Ovary (tissue), 9 donors: ENCODE data around the gene FAH. TPM values are rescaled to one million over a fixed set of nuclear protein-coding genes. Genes with fewer than 3 reads are reported as not detected.

ENCODE experiments used
- DNase-seq, 5 donors: peaks; one replicate each; pipeline ENCODE4 v3.0.0-alpha.2; 2019 to 2020
- H3K27ac ChIP-seq, 2 donors: fragments of 200-600 bp; one replicate each; pipeline versions ENCODE4 v1.5.1 to v1.8.0; 2019 to 2022
- H3K27me3 ChIP-seq: fragments of 200-600 bp; one replicate; pipeline ENCODE4 v1.8.0; 2022
- H3K36me3 ChIP-seq: fragments of 200-600 bp; sonication (generic); one replicate; pipeline ENCODE4 v1.5.1; 2019
- H3K4me1 ChIP-seq: one replicate; pipeline ENCODE4 v1.8.1; 2013; ENCODE audit warnings: mild to moderate bottlenecking, moderate library complexity; ENCODE audit not compliant: insufficient read depth
- H3K4me3 ChIP-seq: fragments of 200-600 bp; sonication (generic); one replicate; pipeline ENCODE4 v1.5.1; 2017
- H3K9me3 ChIP-seq, 2 donors: fragments of 200-600 bp in 1 of 2; sonication (generic) in 1 of 2; one replicate each; pipeline versions ENCODE4 v1.5.1 to v1.8.1; 2013 to 2019; ENCODE audit warnings: mild to moderate bottlenecking in 1 of 2, moderate library complexity in 1 of 2
- EP300 ChIP-seq: sonication (generic); formaldehyde crosslinking; IDR thresholded peaks from one replicate; pipeline ENCODE4 v1.6.1; 2017; ENCODE audit warnings: antibody characterized with exemption
- POLR2A ChIP-seq: fragments of 450-650 bp; IDR thresholded peaks from one replicate; pipeline ENCODE4 v1.6.1; 2017; ENCODE audit warnings: antibody characterized with exemption, mild to moderate bottlenecking, moderate library complexity
- WGBS, 3 donors: extraction: QIAGEN DNeasy Blood & Tissue Kit in 1 of 3; methylation state at CpG; one replicate each; pipeline versions ENCODE4 v1.1.5 to v1.1.7; 2013 to 2017; 5-methylcytosine and 5-hydroxymethylcytosine counted together
- intact Hi-C, 4 donors: fragments of 100-400 bp; cut with DNase I; formaldehyde crosslinking; loops; one replicate each; pipeline versions ENCODE4 v1.11.0 to v1.15.1; 2022 to 2023
- polyA plus RNA-seq, 2 donors: library from polyadenylated mRNA; stranded (reverse); fragments of 200-250 nt in 1 of 2; fragments of 350-450 nt in 1 of 2; fragmentation: Illumina TruSeq in 1 of 2; extraction: RNeasy Lipid Tissue Mini Kit (QIAGEN cat#74804) in 1 of 2; gene quantifications; one replicate each; pipeline ENCODE4 v1.2.3, GENCODE V29; 2013 to 2014
- total RNA-seq, 7 donors: library from RNA; depleted of rRNA in 2 of 7; stranded (reverse); fragments of >200 nt in 2 of 7; fragmentation: NEBNext Ultra II Directional in 3 of 7; extraction: Animal tissue kit (Norgen Biotek cat#: 25700) in 3 of 7; gene quantifications; one replicate each; pipeline versions ENCODE4 v1.1.0 to v1.2.4, GENCODE V29; 2016 to 2023
- TF ChIP-seq, protein P1 (sequence below), 3 donors: fragments of 450-650 bp in 2 of 3; fragments of 200-600 bp in 1 of 3; IDR thresholded peaks; one replicate each; pipeline versions ENCODE4 v1.5.1 to v1.8.0; 2016 to 2022; ENCODE audit warnings: antibody characterized with exemption in 3 of 3, mild to moderate bottlenecking in 1 of 3
- donor health status: DM: no; HTN: no; CAD: no; lungs with moderate emphysema.
- donor health status: DM: no; HTN: no; CAD: no.
- donor health status: Bipolar disorder and iron deficiency.
- donor health status: DM: yes; HTN: yes; CAD: no.
- donor health status: DM: no; HTN: no; CAD: no.
- donor health status: DM: yes; HTN: yes; CAD: no.

The FAH gene
- total and polyA plus RNA-seq, 9 donors, result 19.0 to 47.2 (median 30.8) TPM

DNA sequence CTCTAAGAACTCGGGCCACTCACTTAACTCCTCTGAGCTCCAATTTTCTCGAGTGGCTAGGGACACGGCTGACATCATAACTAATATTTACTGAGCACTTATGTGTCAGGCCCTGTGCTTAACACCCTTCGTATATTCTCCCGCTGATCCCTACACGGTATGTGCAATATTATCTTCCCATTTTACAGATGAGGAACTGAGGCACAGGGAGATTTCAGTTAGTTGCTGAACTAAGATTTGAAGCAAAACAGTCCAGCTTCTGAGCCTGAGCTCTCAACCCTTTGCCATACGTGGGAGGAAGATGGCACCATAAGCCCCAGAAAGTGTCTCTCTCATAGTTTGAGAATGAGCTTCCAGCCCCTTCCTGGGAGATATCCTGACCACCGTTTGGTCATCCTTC lies 19.6 kb downstream of the FAH start:
- Histone ChIP-seq H3K4me3 (no peak overlapping the region), H3K27me3 (no peaks in the 10 kb centered on the region), H3K9me3 (no peaks in the 10 kb centered on the region), H3K36me3 (no peaks in the 10 kb centered on the region), H3K27ac (no peak overlapping the region), H3K4me1 (no peaks in the 10 kb centered on the region)
- intact Hi-C loops, result loop anchor here in 1 of 4 donors (10.0 kb wide), 1 partner anchor 108 kb away; no protein-coding TSS in a partner anchor
- no peak for TF ChIP-seq EP300
- TF ChIP-seq POLR2A, result no peak
- DNase-seq, result no peak
- 80 to 87% (median 85%) methylated on average over 8 of the region's 8 CpGs for WGBS, 3 donors

DNA sequence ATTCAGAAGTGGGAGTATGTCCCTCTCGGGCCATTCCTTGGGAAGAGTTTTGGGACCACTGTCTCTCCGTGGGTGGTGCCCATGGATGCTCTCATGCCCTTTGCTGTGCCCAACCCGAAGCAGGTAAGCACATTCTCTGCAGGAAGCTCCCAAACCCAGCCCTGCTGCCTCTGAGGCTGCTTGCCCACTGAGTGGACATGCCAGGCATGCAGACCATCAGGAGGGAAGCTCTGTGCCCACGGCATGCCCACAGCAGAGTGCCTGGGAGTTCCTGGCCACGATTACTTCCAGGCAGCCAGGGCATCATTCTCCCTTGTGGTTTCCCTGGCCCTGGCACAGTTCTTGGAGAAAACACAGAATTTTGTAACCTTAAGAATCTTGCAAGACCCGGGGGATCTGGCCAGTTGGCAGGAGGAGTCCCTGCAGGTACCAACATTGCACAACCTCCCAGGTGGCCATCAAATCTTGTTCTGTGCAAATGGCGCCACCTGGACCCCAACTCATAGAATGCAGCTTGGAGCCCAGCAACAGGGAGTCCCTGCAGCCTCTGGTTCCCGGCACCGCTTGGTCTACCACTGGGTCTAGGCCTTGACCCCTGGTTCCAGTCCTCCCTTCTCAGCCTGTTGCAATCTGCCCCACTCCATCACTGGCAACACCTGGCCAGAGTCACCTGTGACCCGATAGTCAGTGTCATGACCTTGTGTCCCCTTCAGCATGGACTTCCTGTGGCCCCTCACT lies 20.4 kb downstream of the FAH start:
- WGBS, 3 donors, result 62 to 72% (median 65%) methylated on average over 10 of the region's 10 CpGs
- intact Hi-C loops, result loop anchor here in 1 of 4 donors (10.0 kb wide), 1 partner anchor 108 kb away; no protein-coding TSS in a partner anchor
- peak; percentile 28 to 75 (median 66) for DNase-seq
- H3K27ac ChIP-seq, result no peak overlapping the region
- no peak for TF ChIP-seq POLR2A
- TF ChIP-seq, protein P1, sequence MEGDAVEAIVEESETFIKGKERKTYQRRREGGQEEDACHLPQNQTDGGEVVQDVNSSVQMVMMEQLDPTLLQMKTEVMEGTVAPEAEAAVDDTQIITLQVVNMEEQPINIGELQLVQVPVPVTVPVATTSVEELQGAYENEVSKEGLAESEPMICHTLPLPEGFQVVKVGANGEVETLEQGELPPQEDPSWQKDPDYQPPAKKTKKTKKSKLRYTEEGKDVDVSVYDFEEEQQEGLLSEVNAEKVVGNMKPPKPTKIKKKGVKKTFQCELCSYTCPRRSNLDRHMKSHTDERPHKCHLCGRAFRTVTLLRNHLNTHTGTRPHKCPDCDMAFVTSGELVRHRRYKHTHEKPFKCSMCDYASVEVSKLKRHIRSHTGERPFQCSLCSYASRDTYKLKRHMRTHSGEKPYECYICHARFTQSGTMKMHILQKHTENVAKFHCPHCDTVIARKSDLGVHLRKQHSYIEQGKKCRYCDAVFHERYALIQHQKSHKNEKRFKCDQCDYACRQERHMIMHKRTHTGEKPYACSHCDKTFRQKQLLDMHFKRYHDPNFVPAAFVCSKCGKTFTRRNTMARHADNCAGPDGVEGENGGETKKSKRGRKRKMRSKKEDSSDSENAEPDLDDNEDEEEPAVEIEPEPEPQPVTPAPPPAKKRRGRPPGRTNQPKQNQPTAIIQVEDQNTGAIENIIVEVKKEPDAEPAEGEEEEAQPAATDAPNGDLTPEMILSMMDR (IDR thresholded peaks at IDR 0.05), result peak; percentile 26 to 63 (median 36)
- no peaks in the 10 kb centered on the region for H3K27me3 ChIP-seq
- no peaks in the 10 kb centered on the region for H3K9me3 ChIP-seq
- H3K36me3 ChIP-seq, result no peaks in the 10 kb centered on the region
- H3K4me1 ChIP-seq, result no peaks in the 10 kb centered on the region
- no peak overlapping the region for H3K4me3 ChIP-seq

DNA sequence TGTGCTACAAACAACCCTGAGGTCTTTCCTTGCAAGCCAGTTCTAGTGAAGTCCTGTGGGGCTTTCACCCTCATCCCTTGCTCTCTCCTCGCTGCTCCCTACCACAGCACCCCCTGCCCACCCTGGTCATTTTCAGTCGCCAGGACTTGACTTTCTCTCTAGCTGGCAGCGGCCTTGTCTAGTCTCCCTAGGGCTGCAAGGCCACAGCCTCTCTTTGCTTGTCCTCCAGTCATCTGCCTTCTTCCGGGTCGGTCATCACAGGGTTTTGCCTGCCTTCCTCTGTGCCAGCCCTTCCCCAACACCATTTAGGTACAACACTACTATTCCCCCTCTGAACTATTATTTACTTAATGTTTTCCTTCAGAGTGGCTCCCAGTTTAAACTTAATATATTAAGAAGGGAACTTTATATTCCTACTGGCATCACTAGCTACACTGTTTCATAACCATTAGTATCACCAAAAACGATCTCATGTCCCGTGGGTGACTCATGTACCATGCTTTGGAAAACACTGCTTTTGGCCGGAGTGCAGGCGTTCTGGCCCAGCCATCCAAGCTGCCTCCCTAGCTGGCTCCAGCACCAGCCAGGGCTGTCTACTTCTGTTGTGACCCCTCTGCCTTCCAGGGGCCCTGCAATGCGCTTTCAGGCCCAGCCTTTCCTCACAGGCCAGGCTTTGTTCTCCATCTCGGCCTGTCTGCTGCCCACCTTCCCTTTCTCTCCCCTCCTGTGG lies 21.4 kb downstream of the FAH start:
- Histone ChIP-seq H3K4me1 (no peaks in the 10 kb centered on the region), H3K27ac (no peak overlapping the region), H3K4me3 (no peak overlapping the region), H3K36me3 (no peaks in the 10 kb centered on the region), H3K9me3 (no peaks in the 10 kb centered on the region), H3K27me3 (no peaks in the 10 kb centered on the region)
- TF ChIP-seq, protein P1 (IDR thresholded peaks at IDR 0.05), result no peak
- TF ChIP-seq EP300, result no peak
- TF ChIP-seq POLR2A, result no peak
- no peak for DNase-seq
- intact Hi-C loops, result loop anchor here in 1 of 4 donors (10.0 kb wide), 1 partner anchor 109 kb away; no protein-coding TSS in a partner anchor
- 81 to 84% (median 83%) methylated on average over 11 of the region's 11 CpGs for WGBS, 3 donors

DNA sequence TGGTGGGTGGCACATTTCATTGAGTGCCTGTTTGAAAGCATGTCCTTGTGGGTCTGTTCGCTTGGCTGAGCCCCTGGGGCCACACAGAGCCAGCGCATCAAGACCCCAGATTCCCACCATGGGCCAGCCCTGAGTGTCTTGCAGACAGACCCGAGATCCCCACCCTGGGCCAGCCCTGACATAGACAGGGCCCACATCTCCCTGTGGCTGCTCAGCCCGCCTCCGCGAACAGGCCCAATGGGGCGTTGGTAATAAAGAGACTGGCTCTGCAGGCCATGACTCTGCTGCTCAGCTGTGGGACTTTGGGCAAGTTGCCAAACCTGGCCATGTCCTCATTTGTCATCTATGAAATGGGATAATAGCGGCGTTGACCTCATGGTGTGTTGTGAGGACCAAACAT lies 22.6 kb downstream of the FAH start:
- intact Hi-C loops, result loop anchor here in 1 of 4 donors (10.0 kb wide), 1 partner anchor 111 kb away; no protein-coding TSS in a partner anchor
- Histone ChIP-seq H3K9me3 (no peaks in the 10 kb centered on the region), H3K4me1 (no peaks in the 10 kb centered on the region), H3K27me3 (no peaks in the 10 kb centered on the region), H3K4me3 (no peak overlapping the region), H3K36me3 (no peaks in the 10 kb centered on the region), H3K27ac (no peak overlapping the region)
- no peak for DNase-seq
- TF ChIP-seq POLR2A, result no peak
- TF ChIP-seq, protein P1 (IDR thresholded peaks at IDR 0.05), result no peak
- TF ChIP-seq EP300, result no peak
- WGBS, 3 donors, result 95 to 97% (median 96%) methylated on average over 9 of the region's 9 CpGs
